ENCODE measurements around the gene NEK6.

DNA sequence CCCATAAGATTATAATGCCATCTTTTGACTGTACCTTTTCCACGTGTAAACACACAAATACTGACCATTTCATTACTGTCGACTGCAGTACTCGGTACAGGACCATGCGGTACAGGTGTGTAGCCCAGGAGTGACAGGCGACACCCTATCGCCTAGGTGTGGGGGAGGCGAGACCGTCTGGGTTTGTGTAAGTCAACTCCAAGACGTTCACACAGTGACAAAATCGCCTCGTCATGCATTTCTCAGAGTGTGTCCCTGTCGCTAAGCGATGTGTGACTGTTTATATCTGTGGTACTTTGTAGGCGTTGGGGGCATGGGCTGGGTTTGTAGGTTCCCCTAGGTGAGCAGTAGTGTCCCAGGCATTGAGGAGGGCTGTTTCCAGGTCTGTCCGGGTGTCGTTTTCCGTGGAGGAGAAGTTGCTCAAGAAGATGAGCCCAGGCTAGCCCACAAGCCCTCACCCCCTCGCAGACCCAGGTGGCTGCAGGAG is 20.3 kb downstream of the NEK6 start:
- TF ChIP-seq YBX1 (IDR thresholded peaks at IDR 0.05) (no peak), ZKSCAN1 (IDR thresholded peaks at IDR 0.05; ENCODE audit: low read depth, low read length) (no peak), KAT2B (IDR thresholded peaks at IDR 0.05; ENCODE audit: low read depth, low read length) (no peak), SRF (CRISPR knock-in tag; IDR thresholded peaks at IDR 0.05) (no peak), EZH2 (IDR thresholded peaks at IDR 0.05; ENCODE audit: borderline replicate concordance, low read depth, low read length) (no peak), ZNF274 (IDR thresholded peaks at IDR 0.05; ENCODE audit: borderline replicate concordance, low read depth, low read length) (no peak), NCOA6 (IDR thresholded peaks at IDR 0.05) (no peak), CBX2 (IDR thresholded peaks at IDR 0.05; ENCODE audit: insufficient read depth, low read length, poor library complexity, severe bottlenecking) (no peak), MEIS2 (IDR thresholded peaks at IDR 0.05; ENCODE audit: partially characterized antibody) (peak; percentile 33), CHD4 (IDR thresholded peaks at IDR 0.05; ENCODE audit: insufficient read depth, insufficient replicate concordance, low read depth, low read length, poor library complexity, severe bottlenecking) (no peak), E2F3 (CRISPR knock-in tag; IDR thresholded peaks at IDR 0.05) (no peak)
- TF ChIP-seq, protein P1, sequence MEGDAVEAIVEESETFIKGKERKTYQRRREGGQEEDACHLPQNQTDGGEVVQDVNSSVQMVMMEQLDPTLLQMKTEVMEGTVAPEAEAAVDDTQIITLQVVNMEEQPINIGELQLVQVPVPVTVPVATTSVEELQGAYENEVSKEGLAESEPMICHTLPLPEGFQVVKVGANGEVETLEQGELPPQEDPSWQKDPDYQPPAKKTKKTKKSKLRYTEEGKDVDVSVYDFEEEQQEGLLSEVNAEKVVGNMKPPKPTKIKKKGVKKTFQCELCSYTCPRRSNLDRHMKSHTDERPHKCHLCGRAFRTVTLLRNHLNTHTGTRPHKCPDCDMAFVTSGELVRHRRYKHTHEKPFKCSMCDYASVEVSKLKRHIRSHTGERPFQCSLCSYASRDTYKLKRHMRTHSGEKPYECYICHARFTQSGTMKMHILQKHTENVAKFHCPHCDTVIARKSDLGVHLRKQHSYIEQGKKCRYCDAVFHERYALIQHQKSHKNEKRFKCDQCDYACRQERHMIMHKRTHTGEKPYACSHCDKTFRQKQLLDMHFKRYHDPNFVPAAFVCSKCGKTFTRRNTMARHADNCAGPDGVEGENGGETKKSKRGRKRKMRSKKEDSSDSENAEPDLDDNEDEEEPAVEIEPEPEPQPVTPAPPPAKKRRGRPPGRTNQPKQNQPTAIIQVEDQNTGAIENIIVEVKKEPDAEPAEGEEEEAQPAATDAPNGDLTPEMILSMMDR (IDR thresholded peaks at IDR 0.05 in 2 of 3, conservative IDR thresholded peaks at IDR 0.05 in 1 of 3; ENCODE audit: insufficient read depth in 2 of 3, low read depth in 1 of 3, low read length in 3 of 3) = no peak
- TF ChIP-seq, protein P2, sequence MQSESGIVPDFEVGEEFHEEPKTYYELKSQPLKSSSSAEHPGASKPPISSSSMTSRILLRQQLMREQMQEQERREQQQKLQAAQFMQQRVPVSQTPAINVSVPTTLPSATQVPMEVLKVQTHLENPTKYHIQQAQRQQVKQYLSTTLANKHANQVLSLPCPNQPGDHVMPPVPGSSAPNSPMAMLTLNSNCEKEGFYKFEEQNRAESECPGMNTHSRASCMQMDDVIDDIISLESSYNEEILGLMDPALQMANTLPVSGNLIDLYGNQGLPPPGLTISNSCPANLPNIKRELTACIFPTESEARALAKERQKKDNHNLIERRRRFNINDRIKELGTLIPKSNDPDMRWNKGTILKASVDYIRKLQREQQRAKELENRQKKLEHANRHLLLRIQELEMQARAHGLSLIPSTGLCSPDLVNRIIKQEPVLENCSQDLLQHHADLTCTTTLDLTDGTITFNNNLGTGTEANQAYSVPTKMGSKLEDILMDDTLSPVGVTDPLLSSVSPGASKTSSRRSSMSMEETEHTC (IDR thresholded peaks at IDR 0.05) = no peak
- TF ChIP-seq, protein P3, sequence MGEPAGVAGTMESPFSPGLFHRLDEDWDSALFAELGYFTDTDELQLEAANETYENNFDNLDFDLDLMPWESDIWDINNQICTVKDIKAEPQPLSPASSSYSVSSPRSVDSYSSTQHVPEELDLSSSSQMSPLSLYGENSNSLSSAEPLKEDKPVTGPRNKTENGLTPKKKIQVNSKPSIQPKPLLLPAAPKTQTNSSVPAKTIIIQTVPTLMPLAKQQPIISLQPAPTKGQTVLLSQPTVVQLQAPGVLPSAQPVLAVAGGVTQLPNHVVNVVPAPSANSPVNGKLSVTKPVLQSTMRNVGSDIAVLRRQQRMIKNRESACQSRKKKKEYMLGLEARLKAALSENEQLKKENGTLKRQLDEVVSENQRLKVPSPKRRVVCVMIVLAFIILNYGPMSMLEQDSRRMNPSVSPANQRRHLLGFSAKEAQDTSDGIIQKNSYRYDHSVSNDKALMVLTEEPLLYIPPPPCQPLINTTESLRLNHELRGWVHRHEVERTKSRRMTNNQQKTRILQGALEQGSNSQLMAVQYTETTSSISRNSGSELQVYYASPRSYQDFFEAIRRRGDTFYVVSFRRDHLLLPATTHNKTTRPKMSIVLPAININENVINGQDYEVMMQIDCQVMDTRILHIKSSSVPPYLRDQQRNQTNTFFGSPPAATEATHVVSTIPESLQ (CRISPR knock-in tag; IDR thresholded peaks at IDR 0.05) = no peak

Measured in K562 (cell line).